Activated naive CD8-positive, alpha-beta T cell treated with anti-CD3 and anti-CD28 coated beads, Interleukin-2, amount 50 U/mL, for 24 hours (primary cell): ENCODE measurements around the gene SYCP2L.
"Not testable (repeated sequence)": the region's sequence is repeated elsewhere in the genome, so short reads cannot be mapped to it uniquely, and the experiment has no call there.

ENCODE experiments used
- ATAC-seq: fragments of 150-1000 bp; cut with Tn5 transposase; one replicate; pipeline ENCODE4 v1.10.0; 2021
- DNase-seq: peaks from one replicate; pipeline ENCODE4 v3.0.0; 2021
- H3K27ac Mint-ChIP-seq: one replicate; pipeline ENCODE4 v1.8.0; 2021; ENCODE audit warnings: mild to moderate bottlenecking, mixed read lengths
- H3K27me3 Mint-ChIP-seq: one replicate; pipeline ENCODE4 v1.8.0; 2021; ENCODE audit warnings: mixed read lengths
- H3K36me3 Mint-ChIP-seq: one replicate; pipeline ENCODE4 v1.8.0; 2021; ENCODE audit warnings: low read depth, mixed read lengths
- H3K4me1 Mint-ChIP-seq: one replicate; pipeline ENCODE4 v1.8.0; 2021; ENCODE audit warnings: mixed read lengths
- H3K4me3 Mint-ChIP-seq: one replicate; pipeline ENCODE4 v1.8.0; 2021; ENCODE audit warnings: mild to moderate bottlenecking, moderate library complexity, mixed read lengths
- H3K9me3 Mint-ChIP-seq: one replicate; pipeline ENCODE4 v1.8.0; 2021; ENCODE audit warnings: mixed read lengths

SYCP2L gene

GRCh38 chr6:10957414-10957886 lies 70.6 kb downstream of the SYCP2L start:
- Mint-ChIP-seq H3K4me3 (no peak overlapping the region), H3K27ac (no peak overlapping the region)

GRCh38 chr6:10960171-10960570 lies 73.3 kb downstream of the SYCP2L start:
- no peak overlapping the region for H3K27ac Mint-ChIP-seq
- peaks cover 13% of the 10 kb centered on the region for H3K27me3 Mint-ChIP-seq
- peaks cover 6% of the 10 kb centered on the region for H3K9me3 Mint-ChIP-seq
- no peaks in the 10 kb centered on the region for H3K36me3 Mint-ChIP-seq
- no peak for DNase-seq
- no peaks in the 10 kb centered on the region for H3K4me1 Mint-ChIP-seq
- no peak for ATAC-seq
- no peak overlapping the region for H3K4me3 Mint-ChIP-seq

More at GRCh38 chr6:10957414-10957886, 70.6 kb downstream of the SYCP2L start:
- ATAC-seq: no peak
- no peaks in the 10 kb centered on the region for H3K9me3 Mint-ChIP-seq
- no peaks in the 10 kb centered on the region for H3K36me3 Mint-ChIP-seq
- peaks cover 17% of the 10 kb centered on the region for H3K27me3 Mint-ChIP-seq
- no peak for DNase-seq
- no peaks in the 10 kb centered on the region for H3K4me1 Mint-ChIP-seq

GRCh38 chr6:10961837-10962236 lies 75.0 kb downstream of the SYCP2L start:
- Mint-ChIP-seq H3K4me1 (no peaks in the 10 kb centered on the region), H3K27ac (no peak overlapping the region), H3K36me3 (no peaks in the 10 kb centered on the region), H3K9me3 (peaks cover 13% of the 10 kb centered on the region), H3K4me3 (no peak overlapping the region), H3K27me3 (peaks cover 13% of the 10 kb centered on the region)
- ATAC-seq (no peak), DNase-seq (no peak)

GRCh38 chr6:10962673-10963072 lies 75.8 kb downstream of the SYCP2L start:
- H3K9me3 Mint-ChIP-seq: peaks cover 13% of the 10 kb centered on the region

GRCh38 chr6:10963113-10963512 lies 76.3 kb downstream of the SYCP2L start:
- Mint-ChIP-seq H3K27me3 (peaks cover 13% of the 10 kb centered on the region), H3K9me3 (peaks cover 13% of the 10 kb centered on the region), H3K27ac (no peak overlapping the region), H3K4me3 (no peak overlapping the region), H3K4me1 (no peaks in the 10 kb centered on the region), H3K36me3 (no peaks in the 10 kb centered on the region)
- no peak for DNase-seq
- no peak for ATAC-seq

More at GRCh38 chr6:10962673-10963072, 75.8 kb downstream of the SYCP2L start:
- no peak overlapping the region for H3K27ac Mint-ChIP-seq
- H3K4me1 Mint-ChIP-seq: no peaks in the 10 kb centered on the region
- peaks cover 13% of the 10 kb centered on the region for H3K27me3 Mint-ChIP-seq
- no peaks in the 10 kb centered on the region for H3K36me3 Mint-ChIP-seq
- no peak overlapping the region for H3K4me3 Mint-ChIP-seq
- no peak for DNase-seq
- no peak for ATAC-seq

GRCh38 chr6:10964684-10965083 lies 77.8 kb downstream of the SYCP2L start:
- no peak for DNase-seq
- Mint-ChIP-seq H3K36me3 (no peaks in the 10 kb centered on the region), H3K27ac (no peak overlapping the region), H3K27me3 (peaks cover 10% of the 10 kb centered on the region), H3K4me1 (no peaks in the 10 kb centered on the region), H3K9me3 (peaks cover 13% of the 10 kb centered on the region), H3K4me3 (no peak overlapping the region)
- ATAC-seq: no peak

- Mint-ChIP-seq H3K27me3 (peaks cover 2% of the 10 kb centered on the region), H3K4me3 (no peak overlapping the region), H3K36me3 (no peaks in the 10 kb centered on the region), H3K27ac (no peak overlapping the region), H3K4me1 (no peaks in the 10 kb centered on the region), H3K9me3 (peaks cover 13% of the 10 kb centered on the region)
- ATAC-seq: no peak
- no peak for DNase-seq
These were observed 81.9 kb downstream of the SYCP2L start for GRCh38 chr6:10968776-10969175.

GRCh38 chr6:10970731-10971130 lies 83.9 kb downstream of the SYCP2L start:
- Mint-ChIP-seq H3K27me3 (no peaks in the 10 kb centered on the region), H3K4me1 (no peaks in the 10 kb centered on the region), H3K36me3 (no peaks in the 10 kb centered on the region)

GRCh38 chr6:10972196-10972595 lies 85.3 kb downstream of the SYCP2L start:
- H3K9me3 Mint-ChIP-seq: no peaks in the 10 kb centered on the region
- H3K27me3 Mint-ChIP-seq: no peaks in the 10 kb centered on the region

More at GRCh38 chr6:10970731-10971130, 83.9 kb downstream of the SYCP2L start:
- Mint-ChIP-seq H3K27ac (no peak overlapping the region), H3K9me3 (peaks cover 4% of the 10 kb centered on the region), H3K4me3 (no peak overlapping the region)
- ATAC-seq: no peak
- DNase-seq: no peak

GRCh38 chr6:10976571-10976970 lies 89.7 kb downstream of the SYCP2L start:
- no peak for DNase-seq
- H3K4me1 Mint-ChIP-seq: no peaks in the 10 kb centered on the region
- no peak overlapping the region for H3K4me3 Mint-ChIP-seq
- no peak overlapping the region for H3K27ac Mint-ChIP-seq
- no peak for ATAC-seq
- no peaks in the 10 kb centered on the region for H3K36me3 Mint-ChIP-seq
- H3K9me3 Mint-ChIP-seq: no peaks in the 10 kb centered on the region
- H3K27me3 Mint-ChIP-seq: no peaks in the 10 kb centered on the region

More at GRCh38 chr6:10972196-10972595, 85.3 kb downstream of the SYCP2L start:
- H3K4me1 Mint-ChIP-seq: no peaks in the 10 kb centered on the region
- DNase-seq: no peak
- ATAC-seq: no peak
- H3K36me3 Mint-ChIP-seq: no peaks in the 10 kb centered on the region
- H3K27ac Mint-ChIP-seq: no peak overlapping the region
- no peak overlapping the region for H3K4me3 Mint-ChIP-seq

- H3K27ac Mint-ChIP-seq: no peak overlapping the region
- H3K9me3 Mint-ChIP-seq: no peaks in the 10 kb centered on the region
- ATAC-seq (no peak), DNase-seq (no peak)
- H3K27me3 Mint-ChIP-seq: no peaks in the 10 kb centered on the region
- no peaks in the 10 kb centered on the region for H3K4me1 Mint-ChIP-seq
- H3K36me3 Mint-ChIP-seq: no peaks in the 10 kb centered on the region
- H3K4me3 Mint-ChIP-seq: no peak overlapping the region
These were observed 90.5 kb downstream of the SYCP2L start for GRCh38 chr6:10977231-10977968.

GRCh38 chr6:10979603-10980002 lies 92.8 kb downstream of the SYCP2L start:
- ATAC-seq (no peak), DNase-seq (no peak)
- Mint-ChIP-seq H3K4me3 (no peak overlapping the region), H3K9me3 (no peaks in the 10 kb centered on the region), H3K27me3 (no peaks in the 10 kb centered on the region), H3K27ac (no peak overlapping the region), H3K4me1 (no peaks in the 10 kb centered on the region), H3K36me3 (no peaks in the 10 kb centered on the region)

GRCh38 chr6:10981409-10981808 lies 94.6 kb downstream of the SYCP2L start:
- DNase-seq (no peak), ATAC-seq (no peak)
- Mint-ChIP-seq H3K4me3 (no peak overlapping the region), H3K9me3 (no peaks in the 10 kb centered on the region), H3K27me3 (no peaks in the 10 kb centered on the region), H3K4me1 (no peaks in the 10 kb centered on the region), H3K27ac (no peak overlapping the region), H3K36me3 (no peaks in the 10 kb centered on the region)

- H3K27me3 Mint-ChIP-seq, H3K9me3 Mint-ChIP-seq, ATAC-seq, DNase-seq, H3K4me3 Mint-ChIP-seq, H3K27ac Mint-ChIP-seq, H3K4me1 Mint-ChIP-seq, H3K36me3 Mint-ChIP-seq: not testable (repeated sequence)
These were observed 98.1 kb downstream of the SYCP2L start for GRCh38 chr6:10984959-10985358.

- H3K27ac Mint-ChIP-seq: no peak overlapping the region
- no peaks in the 10 kb centered on the region for H3K4me1 Mint-ChIP-seq
- no peaks in the 10 kb centered on the region for H3K9me3 Mint-ChIP-seq
- H3K36me3 Mint-ChIP-seq: no peaks in the 10 kb centered on the region
- H3K4me3 Mint-ChIP-seq: no peak overlapping the region
- ATAC-seq (no peak), DNase-seq (no peak)
- H3K27me3 Mint-ChIP-seq: peaks cover 10% of the 10 kb centered on the region
These were observed 102.7 kb downstream of the SYCP2L start for GRCh38 chr6:10989587-10989986.
